WI38 (cell line): ENCODE data around the gene ANGPTL2.

Experiments
- H3K4me3 ChIP-seq: 2 replicates; pipeline ENCODE4 v1.5.1; 2011; ENCODE audit warnings: low read depth, mild to moderate bottlenecking, control low read depth, low read length
- CTCF ChIP-seq: IDR thresholded peaks from 2 replicates; pipeline ENCODE4 v1.5.1; 2012; ENCODE audit warnings: low read depth, mild to moderate bottlenecking, control low read depth, low read length

Gene ANGPTL2

GRCh38 chr9:127038531-127038930, 83.9 kb downstream of the ANGPTL2 start:
- no peak for TF ChIP-seq CTCF
- H3K4me3 ChIP-seq: no peak overlapping the region
